ENCODE data around the gene S100A10.

S100A10 gene, protein sequence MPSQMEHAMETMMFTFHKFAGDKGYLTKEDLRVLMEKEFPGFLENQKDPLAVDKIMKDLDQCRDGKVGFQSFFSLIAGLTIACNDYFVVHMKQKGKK

DNA sequence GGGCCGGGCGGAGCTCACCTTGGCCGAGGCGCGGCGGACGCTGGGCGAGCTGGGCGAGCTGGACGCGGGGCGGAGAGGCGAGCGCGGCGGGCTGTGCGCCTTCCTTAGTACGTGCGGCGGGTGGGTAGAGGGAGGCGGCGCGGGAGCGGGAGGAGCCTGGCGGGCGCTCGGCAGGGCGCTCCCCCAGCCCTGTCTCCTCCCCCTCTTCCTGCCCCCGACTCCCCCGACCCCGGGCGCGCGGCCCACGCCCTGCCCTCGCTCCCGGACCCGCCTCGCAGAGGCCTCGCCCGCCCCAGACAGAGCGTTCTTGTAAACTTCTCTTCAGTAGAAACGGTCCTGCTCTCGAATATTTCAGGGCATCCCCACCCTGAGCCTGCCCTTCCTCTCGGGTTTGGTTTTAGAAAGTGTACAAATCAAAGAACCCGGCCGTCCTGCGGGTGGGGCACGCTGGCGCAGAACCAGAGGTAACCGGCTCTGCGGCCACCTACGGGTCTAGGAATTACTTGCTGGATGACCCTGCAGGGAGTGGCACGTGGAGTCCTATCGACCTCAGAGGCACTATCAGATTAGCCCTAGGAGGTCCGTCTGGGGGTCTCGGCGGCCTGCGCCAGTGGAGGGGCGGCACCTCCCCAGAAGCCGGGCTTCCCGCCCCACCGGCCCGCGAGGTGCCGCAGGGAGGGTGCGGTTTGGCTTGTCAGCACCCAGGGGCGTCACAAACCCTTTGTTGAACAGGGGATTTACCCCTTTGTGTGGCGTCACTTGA lies at the start of gene S100A10:
Gene S100A10 (minus strand): TSS at position 126 of the 763 bp plus-strand sequence. CDS start 7,629 bp downstream, outside the sequence.
- DNase-seq = peak; percentile 15

DNA sequence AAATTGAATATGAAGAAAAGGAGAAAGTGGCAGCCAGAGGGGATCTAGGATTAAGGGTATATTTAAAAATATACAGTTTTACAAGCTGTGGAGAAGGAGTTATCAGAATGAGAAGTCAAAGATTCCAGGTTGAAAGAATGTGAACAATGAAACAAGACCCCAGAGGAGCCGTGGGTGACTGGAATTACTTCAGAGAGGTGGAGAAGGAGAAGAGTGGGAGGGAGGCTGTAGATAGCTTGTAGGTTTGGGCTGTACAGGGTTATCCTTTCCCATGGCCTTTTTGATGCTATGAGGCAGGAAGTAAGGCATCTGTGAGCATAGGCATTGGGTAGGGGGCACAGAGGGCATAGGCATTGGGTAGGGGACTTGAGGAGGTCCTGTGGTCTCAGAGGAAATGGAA lies 48.4 kb upstream of the S100A10 start:
- no peak for DNase-seq

- DNase-seq = no peak
Measured at GRCh38 chr1:152039886-152040285, 46.2 kb upstream of the S100A10 start.

DNA sequence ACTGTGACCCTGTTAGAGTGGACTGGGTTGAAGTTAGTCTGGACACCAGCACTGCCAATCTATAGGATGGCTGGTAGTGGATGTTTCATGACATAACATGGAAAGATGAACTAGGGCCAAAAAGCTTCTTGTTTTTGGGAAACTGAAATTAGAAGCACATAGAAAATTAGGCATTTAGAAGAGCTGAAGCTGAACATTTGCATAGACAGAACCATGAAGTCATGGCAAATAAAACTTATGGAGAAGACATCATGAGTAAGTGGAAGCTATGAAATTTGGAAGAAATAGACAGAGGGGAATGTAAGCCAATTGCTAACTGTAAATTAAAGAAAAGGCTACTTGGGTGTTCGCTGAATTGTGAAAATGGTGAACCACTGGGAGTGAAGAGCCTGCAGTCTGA lies 45.8 kb upstream of the S100A10 start:
- DNase-seq = no peak

DNA sequence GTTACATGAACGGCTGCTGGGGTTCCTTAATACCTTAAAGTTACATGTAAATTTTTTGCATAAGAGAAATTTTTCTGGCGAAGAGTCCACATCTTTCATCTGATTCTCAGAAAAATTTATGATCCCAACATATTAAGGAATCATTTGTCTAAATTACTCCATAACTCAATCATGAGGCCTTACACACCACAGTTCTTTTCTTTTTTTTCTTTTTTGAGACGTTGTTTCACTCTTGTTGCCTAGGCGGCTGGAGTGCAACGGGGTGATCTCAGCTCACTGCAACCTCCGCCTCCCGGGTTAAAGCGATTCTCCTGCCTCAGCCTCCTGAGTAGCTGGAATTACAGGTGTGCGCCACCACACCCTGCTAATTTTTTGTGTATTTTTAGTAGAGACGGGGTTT lies 45.2 kb upstream of the S100A10 start:
- DNase-seq = no peak

DNA sequence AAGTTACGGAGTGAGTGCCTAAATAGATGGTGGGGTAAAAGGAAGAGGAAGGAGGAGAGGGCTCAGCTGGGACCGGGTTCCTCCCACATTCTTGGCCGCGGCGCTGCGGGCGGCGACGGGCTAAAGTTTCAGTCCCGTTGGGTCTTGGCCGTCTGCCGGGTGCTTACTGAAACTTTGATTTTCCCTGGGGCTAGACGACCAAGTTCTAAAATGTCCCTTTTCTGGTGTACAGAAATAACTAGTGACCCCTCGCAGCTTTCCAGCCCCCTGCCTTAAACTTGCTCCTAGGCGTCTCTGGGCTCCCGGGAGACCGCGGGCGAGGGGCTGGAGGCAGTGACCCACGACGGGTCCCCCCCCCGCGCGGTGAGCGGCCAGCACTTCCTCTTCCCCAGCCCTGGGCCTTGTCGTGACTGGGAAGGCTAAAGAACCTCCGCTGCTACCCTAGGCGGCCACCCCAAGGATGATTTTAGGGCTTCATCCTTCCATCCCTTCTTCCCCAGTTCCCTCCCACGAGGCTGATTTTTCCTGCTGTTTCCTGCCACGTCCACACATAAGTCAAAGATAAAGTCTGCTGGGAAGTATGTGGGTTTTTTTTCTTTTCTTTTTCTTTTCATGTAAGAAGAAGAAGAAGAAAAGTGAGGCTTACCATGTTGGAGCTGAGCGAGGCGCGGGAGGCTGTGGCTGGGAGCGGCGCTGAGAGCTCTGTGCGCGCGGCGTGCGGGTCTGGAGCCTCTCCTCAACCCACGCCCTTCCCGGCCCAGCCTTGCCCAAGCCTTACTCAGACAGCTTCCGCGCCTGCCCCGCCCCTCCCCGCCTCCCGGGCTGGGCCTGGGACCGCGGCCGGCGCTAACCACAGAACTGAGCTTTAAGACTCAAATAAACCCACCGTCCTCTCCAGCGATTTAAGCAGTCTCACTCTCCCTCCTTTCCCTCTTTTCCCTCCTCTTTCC lies 42.9 kb upstream of the S100A10 start, which contains the start of gene S100A11:
Gene S100A11 (minus strand): TSS at position 738 of the 950 bp plus-strand sequence. CDS start 89 bp downstream, at position 649.
- no peak for DNase-seq

GRCh38 chr1:152035539-152036266 lies 42.0 kb upstream of the S100A10 start:
- DNase-seq = no peak

DNA sequence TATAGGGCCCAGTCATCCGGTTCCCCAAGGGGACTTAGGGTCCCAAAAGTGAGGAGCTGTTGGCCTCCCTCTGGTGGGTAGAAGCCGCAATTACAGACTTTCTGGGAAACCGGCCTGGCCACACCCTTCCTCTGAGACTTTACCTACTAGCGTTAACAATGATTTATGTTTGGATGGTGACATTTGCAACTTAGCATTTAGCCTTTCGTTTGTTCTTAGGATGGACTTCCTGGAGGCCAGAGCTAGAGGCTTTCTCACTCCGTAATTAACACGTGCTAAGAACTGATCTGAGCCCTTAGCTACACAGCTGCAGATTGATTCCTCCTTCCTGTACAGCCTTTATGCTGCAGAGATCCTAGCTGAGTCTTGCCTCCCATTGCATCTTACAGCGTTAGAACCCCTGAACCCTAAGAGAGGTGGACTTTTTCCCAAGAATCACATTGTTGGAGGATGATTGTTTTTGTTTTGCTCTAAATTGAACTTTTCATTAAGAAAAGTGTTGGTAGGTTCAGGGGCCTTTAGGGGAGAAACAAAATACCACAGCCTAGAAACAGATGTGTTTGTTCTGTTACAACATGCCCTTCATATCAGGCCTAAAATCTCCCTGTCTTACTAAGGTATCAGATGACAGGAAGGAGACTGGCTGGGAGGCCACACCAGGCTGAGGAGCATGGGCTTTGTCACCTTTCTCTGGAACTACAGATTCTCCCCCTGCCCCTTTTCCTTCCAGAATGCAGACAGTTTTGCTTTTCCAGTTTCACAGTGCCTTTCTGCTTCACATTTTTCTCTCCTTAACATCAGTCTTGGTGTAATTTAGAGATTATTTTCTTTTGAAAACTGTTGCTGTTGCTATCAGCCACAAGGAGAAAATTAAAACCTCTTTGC lies 41.2 kb upstream of the S100A10 start:
- DNase-seq = peak; percentile 35

GRCh38 chr1:152034324-152034653 lies 40.6 kb upstream of the S100A10 start:
- DNase-seq = no peak

DNA sequence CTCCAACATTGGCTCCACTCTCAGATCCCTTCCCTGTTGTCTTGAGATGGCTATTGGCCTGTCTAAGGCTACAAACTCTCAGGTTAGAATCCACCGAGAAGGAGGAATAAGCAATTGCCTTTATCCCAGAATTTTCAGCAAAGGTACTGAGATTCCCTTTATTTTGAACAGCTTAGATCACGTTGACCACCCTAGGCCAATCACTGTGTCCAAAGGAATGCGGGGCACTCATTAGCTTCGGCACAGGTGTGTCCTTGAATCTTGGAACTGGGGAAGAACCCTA lies 36.2 kb upstream of the S100A10 start:
- no peak for DNase-seq

- no peak for DNase-seq
Measured at GRCh38 chr1:152029144-152029928, 35.7 kb upstream of the S100A10 start.

- DNase-seq = no peak
Measured at GRCh38 chr1:152026895-152027294, 33.2 kb upstream of the S100A10 start.

DNA sequence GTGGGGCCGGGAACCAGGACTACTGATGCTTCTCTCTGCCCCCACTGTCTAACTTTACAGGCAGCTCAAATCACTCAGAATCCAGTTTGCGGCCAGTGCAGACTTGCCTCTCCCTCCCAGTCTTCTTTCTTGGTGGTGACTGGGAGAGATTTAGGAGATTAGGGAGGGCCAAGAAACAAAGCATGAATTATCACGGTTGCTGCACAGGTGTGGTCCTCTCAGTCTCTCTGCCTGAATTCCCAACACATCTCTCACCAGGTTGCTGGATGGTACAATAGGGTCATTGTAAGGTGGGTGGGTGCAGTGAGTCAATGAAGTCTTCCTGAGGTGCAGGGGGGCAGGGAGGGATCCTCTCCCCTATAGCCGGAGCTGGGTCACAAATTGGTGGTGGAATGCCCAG lies 30.6 kb upstream of the S100A10 start:
- DNase-seq = no peak

GRCh38 chr1:152023221-152023620 lies 29.6 kb upstream of the S100A10 start:
- no peak for DNase-seq

DNA sequence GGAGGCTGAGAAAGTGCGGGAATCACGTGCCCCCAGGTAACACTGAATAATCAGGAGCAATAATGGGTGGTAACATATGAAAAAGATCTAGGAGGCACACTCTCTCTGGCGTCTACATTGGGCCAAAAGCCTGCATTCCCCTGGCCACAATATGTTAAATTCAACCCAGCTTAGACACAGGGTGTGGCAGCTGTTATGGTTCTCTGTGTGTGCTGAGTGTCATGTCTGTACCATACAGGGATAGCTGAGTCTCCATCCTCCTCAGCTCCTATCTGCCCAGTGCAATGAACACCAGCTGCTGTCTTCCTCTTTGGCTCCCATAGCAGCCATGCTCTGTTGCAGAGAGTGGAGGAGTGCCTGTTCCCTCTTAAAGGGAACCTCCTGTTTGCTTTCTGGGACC lies 28.8 kb upstream of the S100A10 start:
- no peak for DNase-seq

GRCh38 chr1:152021569-152021968 lies 27.9 kb upstream of the S100A10 start:
- no peak for DNase-seq

GRCh38 chr1:152020849-152021248 lies 27.2 kb upstream of the S100A10 start:
- DNase-seq = no peak

DNA sequence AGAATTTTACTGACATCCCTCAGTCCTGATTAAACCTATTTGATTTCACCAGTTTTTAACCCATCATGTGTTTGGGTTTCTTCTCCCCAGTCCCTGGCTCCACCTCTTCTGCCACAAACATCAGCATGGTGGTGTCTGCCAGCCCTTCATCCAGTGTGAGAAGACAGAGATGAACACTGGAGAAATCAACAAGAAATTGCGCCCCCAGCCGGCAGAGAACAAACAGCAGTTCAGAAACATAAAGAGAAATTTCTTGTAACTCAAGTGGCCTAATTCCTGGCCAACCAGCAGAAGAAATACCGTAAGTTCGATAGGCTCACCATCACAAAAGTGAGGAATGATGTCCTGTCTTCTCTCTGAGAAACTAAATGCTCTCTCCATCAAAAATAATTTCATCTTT lies 24.9 kb upstream of the S100A10 start:
- DNase-seq = no peak

GRCh38 chr1:152015766-152016165 lies 22.1 kb upstream of the S100A10 start:
- no peak for DNase-seq

GRCh38 chr1:152014943-152015342 lies 21.3 kb upstream of the S100A10 start:
- DNase-seq = no peak

GRCh38 chr1:152013664-152014237 lies 20.1 kb upstream of the S100A10 start:
- no peak for DNase-seq
